DMS53 treated with DMSO at 0.1 percent for 48 hours (cell line): ENCODE results near the gene NCKAP1.
A peak's percentile ranks its signal among the peaks of the same experiment; 100 is the strongest.
"Not testable (repeated sequence)": the region's sequence is repeated elsewhere in the genome, so short reads cannot be mapped to it uniquely, and the experiment has no call there.

Experiments
- DNase-seq: peaks from one replicate; lab custom pipeline; 2025; ENCODE audit not compliant: unreplicated experiment; lab: John Stamatoyannopoulos, UW

The NCKAP1 gene

DNA sequence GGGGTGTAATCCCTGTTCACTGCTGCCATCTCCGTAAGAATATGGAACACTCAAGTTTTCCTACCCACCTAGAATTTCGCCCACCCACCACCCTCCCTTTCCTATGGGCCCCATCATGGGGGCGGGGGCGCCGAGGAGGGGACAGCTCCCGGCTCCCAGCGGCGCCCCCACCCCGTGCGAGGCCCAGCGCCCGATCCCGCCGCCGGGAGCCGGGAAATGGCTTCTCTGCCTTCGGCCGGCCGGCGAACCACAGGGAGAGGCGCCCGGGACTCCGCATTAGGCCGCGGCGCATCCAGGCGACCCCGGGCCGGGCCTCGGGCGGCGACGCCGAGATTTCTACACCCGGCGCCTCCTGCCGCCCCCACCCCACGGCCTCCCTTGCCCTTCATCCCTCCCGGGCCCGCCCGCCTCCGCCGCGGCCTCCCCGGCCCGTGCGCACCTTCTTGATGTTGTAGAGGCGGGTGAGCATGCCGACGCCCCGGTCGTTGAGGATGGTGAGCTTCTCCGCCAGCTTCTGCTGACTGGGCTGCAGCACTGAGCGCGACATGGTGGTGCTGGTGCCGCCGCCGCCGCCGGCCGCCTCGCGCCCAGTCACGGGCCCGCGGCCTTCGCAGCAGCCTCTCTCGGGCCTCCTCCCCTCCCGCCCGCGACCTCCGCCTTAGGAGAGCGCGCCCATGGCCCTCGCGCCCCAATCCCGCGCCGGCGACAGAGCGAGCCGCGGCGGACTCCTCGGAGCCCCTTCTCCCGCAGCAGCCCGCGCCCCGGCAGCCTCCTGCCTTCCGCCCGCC is 510 bp downstream of the NCKAP1 start:
- peak; percentile 63 for DNase-seq

DNA sequence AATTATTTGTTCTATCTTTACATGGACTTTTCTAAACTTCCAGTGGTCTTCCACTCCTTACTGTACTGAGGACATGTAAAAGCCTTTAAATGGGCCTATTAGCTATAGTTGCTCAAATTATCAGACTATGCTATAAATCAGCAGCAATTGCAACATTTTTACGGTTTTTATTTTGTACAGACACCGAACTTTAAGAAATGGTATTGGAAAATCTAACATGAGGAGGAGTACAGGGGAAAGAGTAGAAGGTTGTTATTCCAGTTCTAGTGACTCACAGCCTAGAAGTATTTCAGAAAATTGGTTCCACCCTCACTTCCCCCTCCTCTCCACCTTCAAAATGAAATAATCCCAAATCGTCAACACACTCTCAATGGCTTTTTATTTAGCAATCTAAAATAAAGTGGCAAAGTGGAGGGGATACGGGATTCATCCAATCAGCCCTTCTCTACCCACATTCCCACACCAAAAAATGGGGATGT is 1.1 kb downstream of the NCKAP1 start:
- DNase-seq: peak; percentile 83

DNA sequence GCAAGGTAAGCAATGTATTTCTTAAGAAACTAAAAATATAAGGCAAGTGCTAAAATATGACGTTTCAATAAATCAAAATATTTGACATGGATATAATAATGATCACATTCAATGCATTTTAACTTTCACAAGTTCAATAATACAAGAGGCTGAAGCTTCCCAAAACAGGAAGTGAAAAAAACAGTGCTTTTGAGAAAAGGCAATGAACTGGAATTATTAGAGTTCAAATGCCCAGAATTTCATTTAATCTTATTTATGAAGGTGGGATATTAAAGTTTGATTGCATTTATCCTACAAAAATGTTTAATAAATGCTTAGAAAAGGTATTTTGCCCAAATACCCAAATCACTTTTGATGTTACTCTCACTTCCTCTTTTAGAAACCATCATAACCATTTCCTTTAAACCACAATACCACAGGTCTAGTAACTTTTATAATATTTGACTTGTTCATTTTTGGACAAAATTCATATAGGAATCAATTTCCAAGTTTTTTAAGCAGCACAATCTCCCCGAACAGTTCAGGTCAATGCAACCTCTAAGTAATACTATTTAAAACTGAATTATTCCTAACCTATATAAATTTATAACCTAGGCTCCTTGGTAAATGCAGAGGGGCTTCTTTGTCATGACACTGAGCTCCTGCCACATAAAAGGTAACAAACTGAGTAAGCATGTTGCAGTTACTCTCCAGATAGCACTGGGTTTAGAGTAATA is 2.1 kb downstream of the NCKAP1 start:
- DNase-seq: no peak

DNA sequence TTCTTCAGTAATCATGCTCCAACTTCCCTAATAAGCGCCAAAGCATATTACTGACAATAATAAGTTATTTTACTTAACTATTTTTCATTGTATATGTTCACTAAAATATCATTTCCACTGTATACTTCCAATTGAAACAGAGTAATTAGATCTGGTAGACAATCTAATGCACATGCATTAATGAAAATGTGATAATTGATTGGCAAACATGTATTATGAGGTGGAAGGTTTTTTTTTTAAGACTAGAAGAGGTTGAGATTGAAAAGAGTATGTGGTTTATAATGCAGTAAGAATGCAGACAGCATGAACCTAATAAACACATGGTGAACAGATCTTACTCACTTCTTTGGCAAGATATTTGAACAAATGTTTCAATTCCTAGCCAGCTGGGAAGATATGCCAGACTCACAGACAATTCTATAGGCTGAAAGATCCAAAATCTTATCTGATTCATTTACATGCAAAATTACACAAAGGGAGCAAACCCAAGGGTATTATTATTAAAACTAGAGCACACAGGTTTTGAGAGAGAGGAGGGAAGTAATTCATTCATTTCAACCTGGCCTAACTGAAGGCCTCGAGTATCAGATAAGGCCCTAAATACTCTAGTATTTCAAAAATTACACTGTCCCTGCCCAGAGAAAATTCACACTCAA is 2.8 kb downstream of the NCKAP1 start:
- DNase-seq: no peak

DNA sequence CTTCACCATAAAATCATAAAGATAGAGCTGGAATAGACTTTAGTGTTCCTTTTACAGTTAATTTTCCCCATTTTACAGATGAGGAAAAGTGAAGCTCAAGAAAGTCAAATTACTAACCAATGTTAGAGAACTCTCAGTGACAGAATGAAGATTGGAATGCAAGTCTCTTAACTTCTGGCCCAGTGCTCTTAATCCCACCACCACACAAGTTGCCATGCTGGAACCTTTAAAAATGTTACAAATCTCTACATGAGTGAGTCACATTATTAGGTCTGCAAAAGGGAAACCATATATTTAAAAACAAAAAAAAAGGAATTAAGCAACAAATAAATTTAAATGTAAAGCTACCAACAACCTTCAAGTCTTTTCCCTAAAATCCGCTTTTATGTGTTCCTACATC is 3.5 kb downstream of the NCKAP1 start:
- DNase-seq: no peak

DNA sequence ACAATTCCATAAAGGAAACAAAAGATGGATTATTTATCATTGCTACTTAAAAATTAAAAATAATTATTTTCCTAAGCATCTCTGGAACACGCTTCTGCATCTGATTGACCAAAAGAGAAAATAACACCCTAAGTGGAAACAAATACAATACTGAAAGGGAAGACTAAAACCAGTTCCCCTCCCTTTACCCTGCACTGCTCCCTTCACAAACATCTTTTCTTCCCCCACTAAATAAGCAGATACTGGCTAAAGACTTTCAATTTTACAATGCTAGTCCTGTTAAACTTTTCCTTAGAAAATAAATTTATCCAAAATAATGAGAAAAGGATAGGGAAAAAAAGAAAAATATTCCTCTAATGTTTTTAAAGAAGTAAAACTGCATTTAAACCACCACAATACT is 4.3 kb downstream of the NCKAP1 start:
- DNase-seq: no peak

DNA sequence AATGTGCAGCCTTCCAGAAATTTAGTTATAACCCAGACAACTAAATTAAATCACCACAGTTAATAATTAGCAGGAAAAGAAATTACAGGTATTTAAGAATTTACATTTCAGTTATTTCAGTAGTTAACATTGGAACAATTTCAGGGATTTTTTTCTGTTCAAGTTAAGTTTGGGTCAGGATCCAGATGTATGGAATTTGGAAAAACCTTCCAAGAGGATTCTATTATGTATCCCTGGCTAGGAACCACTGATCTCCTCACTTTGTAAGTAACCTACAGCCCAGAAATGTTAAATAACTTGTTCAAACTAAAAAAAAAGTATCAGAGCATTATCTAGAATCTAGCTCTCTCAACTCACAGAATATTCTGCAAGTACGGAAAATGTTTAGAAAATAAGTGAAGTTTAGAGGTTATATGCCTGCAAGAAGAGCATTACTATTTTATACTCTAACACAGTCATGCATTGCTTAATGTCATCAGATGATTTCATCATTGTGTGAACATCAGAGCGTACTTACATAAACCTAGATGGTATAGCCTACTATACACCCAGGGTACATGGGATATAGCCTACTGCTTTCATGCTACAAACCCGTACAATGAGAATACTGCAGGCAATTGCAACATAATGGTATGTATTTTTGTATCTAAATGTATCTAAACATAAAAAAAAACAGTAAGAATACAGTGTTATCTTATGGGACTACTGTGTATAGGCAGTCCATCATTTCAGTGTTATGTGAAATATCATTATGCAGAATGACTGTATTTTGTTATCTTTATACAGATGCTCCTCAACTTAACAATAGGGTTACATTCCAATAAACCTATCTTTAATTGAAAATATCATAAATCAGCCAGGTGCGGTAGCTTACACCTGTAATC is 6.1 kb downstream of the NCKAP1 start:
- no peak for DNase-seq

DNA sequence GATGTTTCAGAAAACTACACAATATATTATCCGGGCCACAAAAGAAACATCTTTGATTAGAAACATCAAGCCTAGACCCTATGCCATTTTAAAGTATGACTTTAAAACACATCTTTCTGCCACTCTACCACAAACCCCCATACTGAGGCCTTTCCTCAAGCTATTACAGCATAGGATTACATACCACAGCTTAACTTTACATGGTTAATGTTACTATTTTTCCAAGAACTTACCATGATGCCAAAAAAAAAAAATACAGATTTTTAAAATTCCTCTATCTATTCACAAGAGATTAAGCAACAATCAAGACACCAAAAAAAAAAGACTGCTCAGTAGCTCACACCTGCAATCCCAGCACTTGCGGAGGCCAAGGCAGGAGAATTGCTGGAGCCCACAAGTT is 9.0 kb downstream of the NCKAP1 start:
- no peak for DNase-seq

DNA sequence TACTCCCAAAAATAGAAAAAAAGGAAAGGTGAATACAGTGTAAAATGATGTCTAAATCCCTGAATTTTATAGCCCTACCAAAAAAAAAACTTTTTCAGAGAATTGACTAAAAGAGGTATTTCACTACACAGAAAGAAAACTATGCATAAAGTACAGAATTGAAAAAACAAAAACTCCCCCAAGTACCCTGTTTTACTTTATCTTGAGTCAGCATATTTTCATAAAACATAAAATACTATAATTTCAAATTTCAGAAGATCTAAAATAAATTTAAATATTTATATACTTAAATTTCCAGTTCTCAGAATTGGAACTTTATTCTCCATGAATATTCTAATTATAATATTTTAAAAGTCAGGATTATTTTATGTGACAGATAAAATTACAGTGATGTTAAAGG is 10.1 kb downstream of the NCKAP1 start:
- DNase-seq: no peak

DNA sequence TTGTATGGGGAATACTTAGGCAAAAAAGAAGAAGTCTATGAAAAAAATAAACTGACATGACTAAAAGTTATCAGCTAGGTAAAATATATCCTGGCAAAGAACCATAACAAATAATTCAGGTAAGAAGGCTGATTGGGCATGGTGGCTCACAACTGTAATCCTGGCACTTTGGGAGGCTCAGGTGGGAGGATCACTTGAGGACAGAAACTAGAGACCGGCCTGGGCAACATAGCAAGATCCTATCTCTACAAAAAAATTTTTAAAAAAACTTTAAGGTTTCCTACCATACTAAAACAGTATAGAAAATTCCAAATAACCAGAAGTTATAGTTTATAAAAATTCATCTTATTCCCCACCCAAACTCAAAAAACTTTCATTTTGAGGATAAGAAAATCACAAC is 10.8 kb downstream of the NCKAP1 start:
- no peak for DNase-seq

DNA sequence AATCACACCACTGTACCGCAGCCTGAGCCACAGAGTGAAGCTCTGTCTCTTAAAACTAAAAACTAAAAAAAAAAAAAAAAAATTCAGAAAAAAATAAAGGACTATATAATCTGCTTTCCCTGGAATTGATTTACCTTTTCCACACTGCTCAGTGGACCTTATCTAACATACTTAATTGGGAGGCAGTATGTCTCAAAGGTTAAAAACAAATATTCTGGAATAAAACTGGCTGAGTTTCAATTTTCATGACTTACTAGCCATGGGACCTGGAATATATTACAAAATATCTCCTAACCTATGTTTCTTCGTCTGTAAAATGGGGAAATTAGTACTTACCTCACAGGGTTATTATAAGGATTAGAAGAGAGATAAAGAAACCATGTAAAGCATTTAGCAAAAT is 11.8 kb downstream of the NCKAP1 start:
- DNase-seq: no peak

DNA sequence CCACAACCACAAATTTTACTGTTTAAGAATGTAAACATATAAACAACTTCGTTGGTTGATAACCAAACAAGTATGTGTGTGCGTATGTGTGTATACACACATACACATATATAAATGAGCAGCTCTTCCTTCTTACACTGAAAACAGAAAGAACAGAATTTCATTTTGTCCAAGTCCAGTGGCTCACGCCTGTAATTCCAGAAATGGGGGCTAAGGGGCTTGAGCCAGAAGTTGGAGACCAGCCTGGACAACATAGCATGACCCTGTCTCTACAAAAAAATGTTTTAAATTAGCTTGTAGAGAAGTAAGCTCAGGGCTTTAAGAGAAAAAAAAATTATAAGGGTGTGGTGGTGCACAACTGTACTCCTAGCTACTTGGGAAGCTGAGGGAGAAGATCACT is 12.3 kb downstream of the NCKAP1 start:
- no peak for DNase-seq

DNA sequence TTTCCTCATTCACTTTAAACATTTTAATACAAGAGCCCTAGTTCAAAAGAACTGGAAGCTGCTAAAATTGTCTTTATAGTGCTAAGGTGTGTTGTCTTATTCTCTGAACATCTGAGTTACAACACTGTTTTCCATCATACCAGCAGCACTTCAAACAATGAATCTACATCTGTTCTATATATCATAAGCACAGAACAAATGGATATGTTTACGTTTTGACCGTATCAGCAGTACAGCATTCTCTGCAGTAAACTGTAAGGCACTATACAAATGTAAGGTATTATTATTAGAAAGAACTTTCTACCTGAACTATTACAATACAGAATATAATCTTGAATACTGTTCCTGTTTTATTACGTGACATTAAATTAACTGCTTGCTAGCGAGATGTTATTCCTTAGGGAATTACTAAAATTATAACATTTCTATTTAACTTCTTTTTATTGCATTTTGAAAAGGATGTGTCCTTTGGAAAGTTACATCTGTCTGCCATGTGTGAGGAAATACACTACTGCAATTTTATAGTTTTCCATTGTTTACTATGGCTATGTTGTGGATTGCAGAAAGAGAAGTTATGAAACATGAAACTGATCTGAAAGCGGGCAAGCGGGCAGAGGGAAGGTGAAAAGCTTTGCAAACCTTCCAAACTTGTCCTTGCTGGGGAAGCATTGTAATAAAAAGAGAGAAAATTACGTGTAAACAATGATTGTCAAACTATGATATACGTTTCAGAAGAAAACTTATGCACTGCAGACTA is 13.7 kb downstream of the NCKAP1 start:
- DNase-seq: no peak

DNA sequence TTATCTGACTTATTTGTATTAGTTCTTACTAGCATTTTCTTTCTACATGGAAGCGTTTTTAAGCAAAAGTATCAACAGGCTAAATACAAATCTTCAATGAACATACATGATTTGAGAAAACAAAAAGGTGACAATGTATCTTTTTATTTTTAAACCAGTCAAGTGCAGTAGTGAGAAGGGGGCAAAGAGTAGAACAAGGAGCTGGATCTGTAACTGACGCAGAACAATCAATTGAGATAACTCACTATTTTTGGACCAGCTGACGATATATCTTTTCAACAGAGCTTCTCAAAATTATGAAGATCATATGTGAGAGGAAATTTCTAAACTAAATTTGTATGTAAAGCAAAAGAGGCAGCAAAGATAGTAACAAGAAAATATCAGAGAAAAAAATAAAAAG is 15.5 kb downstream of the NCKAP1 start:
- DNase-seq: no peak

DNA sequence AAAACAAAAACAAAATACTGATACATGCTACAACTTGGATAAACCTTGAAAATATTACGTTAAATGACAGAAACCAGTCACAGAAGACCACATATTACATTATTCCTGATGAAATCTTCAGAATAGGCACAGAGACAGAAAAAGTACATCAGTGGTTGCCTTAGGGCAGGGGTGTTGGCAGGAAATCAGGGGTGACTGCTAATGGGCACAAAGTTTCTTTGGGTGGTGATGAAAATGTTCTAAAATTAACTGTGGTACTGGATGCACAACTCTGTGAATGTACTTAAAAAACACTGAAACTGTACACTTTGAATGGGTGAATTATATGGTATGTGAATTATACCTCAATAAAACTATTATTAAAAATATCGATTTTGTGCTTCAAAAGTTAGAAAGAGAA is 16.6 kb downstream of the NCKAP1 start:
- DNase-seq: no peak

DNA sequence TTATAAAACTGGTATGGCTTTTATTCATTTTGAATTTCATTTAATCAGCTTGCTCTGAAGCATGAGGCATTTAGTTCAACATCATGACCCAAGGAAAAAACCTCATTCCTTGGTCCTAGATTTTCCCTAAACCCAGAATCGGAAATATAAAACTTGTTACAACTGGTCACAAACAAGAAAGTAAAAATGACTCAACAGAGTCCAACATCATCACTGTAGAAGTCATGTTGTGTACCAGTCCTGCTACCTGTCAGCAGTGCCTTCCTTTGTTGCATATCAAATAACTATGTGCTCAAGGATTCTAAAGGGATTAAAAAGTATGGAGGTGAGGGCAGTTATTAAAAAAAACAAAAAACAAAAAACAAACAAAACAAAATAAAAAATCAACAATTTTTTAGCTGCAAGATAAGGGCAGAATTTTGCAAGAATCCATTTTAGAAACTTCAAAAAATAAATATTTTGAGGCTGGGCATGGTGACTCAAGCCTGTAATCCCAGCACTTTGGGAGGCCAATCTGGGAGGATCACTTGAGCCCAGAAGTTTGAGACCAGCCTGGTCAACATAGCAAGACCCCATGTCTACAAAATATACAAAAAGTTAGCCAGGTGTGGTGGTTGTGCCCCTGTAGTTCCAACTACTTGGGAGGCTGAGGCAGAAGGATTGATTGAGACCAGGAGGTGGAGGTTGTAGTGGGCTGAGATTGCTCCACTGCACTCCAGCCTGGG is 18.4 kb downstream of the NCKAP1 start:
- no peak for DNase-seq

DNA sequence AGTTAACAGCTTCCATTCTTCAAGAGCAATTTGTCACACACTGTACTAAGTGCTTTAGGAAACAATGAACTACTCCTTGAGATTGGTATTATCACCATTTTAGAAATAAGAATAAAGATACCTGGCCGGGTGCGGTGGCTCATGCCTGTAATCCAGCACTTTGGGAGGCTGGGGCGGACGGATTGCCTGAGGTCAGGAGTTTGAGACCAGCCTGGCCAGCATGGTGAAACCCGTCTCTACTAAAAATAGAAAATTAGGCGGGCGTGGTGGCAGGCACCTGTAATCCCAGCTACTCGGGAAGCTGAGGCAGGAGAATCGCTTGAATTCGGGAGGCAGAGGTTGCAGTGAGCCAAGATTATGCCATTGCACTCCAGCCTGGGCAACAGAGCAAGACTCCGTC is 20.4 kb downstream of the NCKAP1 start:
- not testable (repeated sequence) for DNase-seq

DNA sequence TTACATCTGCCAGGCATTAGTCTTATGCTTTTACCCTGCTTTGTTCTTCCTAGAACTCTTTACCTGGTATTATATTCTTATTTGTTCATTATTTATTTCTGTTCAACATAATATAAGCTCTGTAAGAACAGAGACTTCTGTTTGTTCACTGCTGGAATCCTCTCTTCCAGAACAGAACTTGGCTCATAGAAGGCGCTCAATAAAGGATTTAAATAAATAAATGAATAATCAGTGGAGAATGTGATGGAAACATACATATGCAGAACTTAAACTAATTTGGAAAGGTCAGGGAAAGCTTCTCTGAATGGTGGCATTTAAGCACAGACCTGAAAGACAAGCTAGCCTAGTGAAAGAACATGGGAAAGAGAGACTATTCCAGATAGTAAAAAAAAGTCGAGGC is 24.3 kb downstream of the NCKAP1 start:
- DNase-seq: no peak

DNA sequence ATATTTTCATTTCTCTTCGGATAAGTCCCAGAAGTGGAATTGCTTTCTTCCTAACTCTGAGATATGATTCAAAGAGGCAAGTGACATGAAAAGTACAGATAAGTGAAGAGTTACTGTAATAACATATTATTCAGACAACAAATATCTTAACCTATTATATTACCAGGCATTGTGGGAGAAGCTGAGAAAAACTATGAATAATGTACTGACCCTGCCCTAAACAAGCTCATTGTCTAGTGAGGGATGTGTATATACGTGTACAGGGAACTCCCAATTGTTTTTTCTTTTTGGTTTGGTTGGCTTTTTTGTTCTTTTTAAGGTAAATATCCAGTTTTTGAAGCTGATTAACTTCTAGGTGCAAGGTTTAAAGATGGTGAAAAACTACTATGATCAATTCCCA is 26.5 kb downstream of the NCKAP1 start:
- DNase-seq: no peak

DNA sequence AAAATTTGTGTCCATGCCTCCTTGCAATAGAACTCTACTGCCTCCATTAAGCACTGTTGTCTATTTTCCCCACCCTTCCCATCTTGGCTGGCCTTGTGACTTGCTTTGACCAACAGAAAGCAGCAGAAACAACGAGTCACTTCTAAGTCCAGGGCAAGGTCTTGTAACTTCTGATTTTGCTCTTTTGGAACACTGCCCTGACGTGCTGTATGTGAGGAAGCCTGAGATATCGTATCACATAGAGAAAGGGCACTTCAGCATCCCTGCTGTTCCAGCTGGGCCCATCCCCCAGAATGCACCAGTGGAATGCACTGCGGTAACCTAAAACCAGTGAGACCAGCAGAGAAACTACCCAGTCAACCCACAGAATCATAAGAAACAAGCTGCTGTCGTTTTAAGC is 28.1 kb downstream of the NCKAP1 start:
- DNase-seq: no peak
